HCT116 (cell line): ENCODE results near the gene EMP2. TPM values are rescaled to one million over a fixed set of nuclear protein-coding genes. Genes with fewer than 3 reads are reported as not detected.

Experiments
- ATAC-seq: fragments of 200-7000 bp; cut with Tn5 transposase; 2 replicates; pipeline ENCODE4 v1.9.1; 2020; ENCODE audit warnings: mild to moderate bottlenecking, moderate library complexity
- BruUV-seq: library from RNA; stranded (reverse); fragments of 400-500 nt; replicated peaks from 2 replicates; lab custom pipeline; 2021; lab: Mats Ljungman, UMichigan
- CTCF ChIA-PET: fragments of 300-600 bp; sonication (Branson Sonifier 250); formaldehyde crosslinking; loops from one replicate; lab custom pipeline; 2021; ENCODE audit warnings: antibody characterized with exemption; lab: Charles Lee
- POLR2A ChIA-PET: fragments of 300-600, 350-600 bp; sonication (Branson Sonifier 250); formaldehyde crosslinking; loops from one replicate; lab custom pipeline; 2021; ENCODE audit warnings: antibody characterized with exemption; lab: Charles Lee
- RAD21 ChIA-PET, 2 experiments: fragments of 300-600 bp; sonication (Branson Sonifier 250); formaldehyde crosslinking; loops; one replicate each; lab custom pipeline; 2023; ENCODE audit warnings: low total read pairs in 2 of 2; ENCODE audit not compliant: uncharacterized antibody in 2 of 2, unreplicated experiment in 2 of 2, low non-redundant PET in 1 of 2; lab: Charles Lee
- DNase-seq: peaks from one replicate; pipeline ENCODE4 v3.0.0-alpha.2; 2010; ENCODE audit warnings: low read depth, low spot score
- H2AFZ ChIP-seq: fragments of 200-600 bp; shearing (Covaris generic), sonication (generic); 2 replicates; pipeline ENCODE4 v1.6.1; 2017; ENCODE audit warnings: low read depth, mixed run types, mixed read lengths, antibody characterized with exemption, low read length; ENCODE audit not compliant: poor library complexity, severe bottlenecking
- H3K27ac ChIP-seq: 2 replicates; pipeline ENCODE4 v1.5.1; 2012; ENCODE audit warnings: low read depth, low read length
- H3K27me3 ChIP-seq: fragments of 200-600 bp; sonication (generic); 2 replicates; pipeline ENCODE4 v1.6.1; 2016; ENCODE audit warnings: mixed run types, low read length, mixed read lengths; ENCODE audit not compliant: insufficient read depth
- H3K36me3 ChIP-seq, 2 experiments: fragments of 200-500 bp in 1 of 2; fragments of 200-600 bp in 1 of 2; sonication (Bioruptor generic) in 1 of 2; sonication (generic) in 1 of 2; 2 replicates each; pipeline versions ENCODE4 v1.5.1 to v1.6.1; 2014 to 2016; ENCODE audit warnings: low read length in 2 of 2, inconsistent platforms in 1 of 2, mixed read lengths in 1 of 2, mixed run types in 1 of 2; ENCODE audit not compliant: insufficient read depth in 2 of 2, control insufficient read depth in 1 of 2
- H3K4me1 ChIP-seq, 2 experiments: fragments of 200-600 bp in 1 of 2; sonication (generic) in 1 of 2; 2 replicates each; pipeline versions ENCODE4 v1.5.1 to v1.6.1; 2012 to 2017; ENCODE audit warnings: low read length in 2 of 2, inconsistent platforms in 1 of 2, mild to moderate bottlenecking in 1 of 2, mixed read lengths in 1 of 2, mixed run types in 1 of 2, moderate library complexity in 1 of 2; ENCODE audit not compliant: insufficient read depth in 2 of 2, control insufficient read depth in 1 of 2
- H3K4me2 ChIP-seq: fragments of 200-600 bp; sonication (generic); 2 replicates; pipeline ENCODE4 v1.6.1; 2017; ENCODE audit warnings: mixed run types, low read length, mixed read lengths
- H3K4me3 ChIP-seq, 2 experiments: fragments of 200-600 bp in 1 of 2; sonication (generic) in 1 of 2; replicated peaks in 1 of 2; 2 replicates each; pipeline ENCODE4 v1.5.1; 2011 to 2016; ENCODE audit warnings: low read length in 2 of 2, control low read depth in 1 of 2, low read depth in 1 of 2, mild to moderate bottlenecking in 1 of 2, mixed read lengths in 1 of 2, mixed run types in 1 of 2
- H3K79me2 ChIP-seq: fragments of 200-600 bp; sonication (generic); 2 replicates; pipeline ENCODE4 v1.6.1; 2017; ENCODE audit warnings: mild to moderate bottlenecking, mixed run types, low read length, moderate library complexity, mixed read lengths; ENCODE audit not compliant: insufficient read depth
- H3K9ac ChIP-seq: fragments of 200-600 bp; sonication (generic); 2 replicates; pipeline ENCODE4 v1.6.1; 2016; ENCODE audit warnings: low read length, mixed read lengths
- H3K9me2 ChIP-seq: fragments of 200-600 bp; sonication (generic), shearing (Covaris generic); 2 replicates; pipeline ENCODE4 v1.6.1; 2017; ENCODE audit warnings: mixed run types, mild to moderate bottlenecking, moderate library complexity; ENCODE audit not compliant: insufficient read depth
- H3K9me3 ChIP-seq, 2 experiments: fragments of 200-500 bp in 1 of 2; fragments of 200-600 bp in 1 of 2; sonication (Bioruptor generic) in 1 of 2; sonication (generic) in 1 of 2; 2 replicates each; pipeline ENCODE4 v1.6.1; 2014 to 2017; ENCODE audit warnings: low read length in 2 of 2, mixed read lengths in 2 of 2, inconsistent platforms in 1 of 2, low read depth in 1 of 2, mild to moderate bottlenecking in 1 of 2, mixed run types in 1 of 2, moderate library complexity in 1 of 2; ENCODE audit not compliant: control insufficient read depth in 1 of 2, insufficient read depth in 1 of 2
- H4K20me1 ChIP-seq: fragments of 200-600 bp; sonication (generic), shearing (Covaris generic); 2 replicates; pipeline ENCODE4 v1.6.1; 2017; ENCODE audit warnings: mixed run types, mild to moderate bottlenecking, moderate library complexity; ENCODE audit not compliant: insufficient read depth
- ATF3 ChIP-seq: IDR thresholded peaks from 2 replicates; pipeline ENCODE4 v1.6.1; 2012
- CBX3 ChIP-seq: IDR thresholded peaks from 2 replicates; pipeline ENCODE4 v1.6.1; 2012; ENCODE audit warnings: low read depth
- CTCF ChIP-seq, 3 experiments: fragments of 200-600 bp in 1 of 3; sonication (generic) in 1 of 3; IDR thresholded peaks in 2 of 3; conservative IDR thresholded peaks in 1 of 3; 2 replicates each; pipeline ENCODE4 v1.5.1; 2012 to 2017; ENCODE audit warnings: low read depth in 2 of 3, low read length in 2 of 3, antibody characterized with exemption in 1 of 3, borderline replicate concordance in 1 of 3, control low read depth in 1 of 3, mild to moderate bottlenecking in 1 of 3, mixed read lengths in 1 of 3, mixed run types in 1 of 3, moderate library complexity in 1 of 3; ENCODE audit not compliant: insufficient read depth in 1 of 3
- ELF1 ChIP-seq: IDR thresholded peaks from 2 replicates; pipeline ENCODE4 v1.6.1; 2012; ENCODE audit warnings: low read depth, borderline replicate concordance
- EZH2 ChIP-seq: fragments of 200-600 bp; sonication (generic); IDR thresholded peaks from 2 replicates; pipeline ENCODE4 v1.6.1; 2017; ENCODE audit warnings: antibody characterized with exemption, mixed run types
- EZH2phosphoT487 ChIP-seq: fragments of 200-600 bp; IDR thresholded peaks from 2 replicates; pipeline ENCODE4 v1.6.1; 2018; ENCODE audit warnings: antibody characterized with exemption, borderline replicate concordance
- FOSL1 ChIP-seq: IDR thresholded peaks from 2 replicates; pipeline ENCODE4 v1.6.1; 2012; ENCODE audit warnings: low read depth
- JUND ChIP-seq: IDR thresholded peaks from 2 replicates; pipeline ENCODE4 v1.6.1; 2012
- MAX ChIP-seq: IDR thresholded peaks from 2 replicates; pipeline ENCODE4 v1.6.1; 2012
- POLR2A ChIP-seq: IDR thresholded peaks from 2 replicates; pipeline ENCODE4 v1.7.0; 2011; ENCODE audit warnings: borderline replicate concordance; ENCODE audit not compliant: insufficient read depth, insufficient read length; ENCODE audit errors: extremely low read depth
- POLR2AphosphoS5 ChIP-seq: IDR thresholded peaks from 2 replicates; pipeline ENCODE4 v1.6.1; 2011; ENCODE audit warnings: mild to moderate bottlenecking, low read depth, low read length, moderate library complexity
- SIN3A ChIP-seq: IDR thresholded peaks from 2 replicates; pipeline ENCODE4 v1.6.1; 2012; ENCODE audit warnings: low read depth
- SRF ChIP-seq: IDR thresholded peaks from 2 replicates; pipeline ENCODE4 v1.6.1; 2012; ENCODE audit warnings: low read depth
- TCF7L2 ChIP-seq: IDR thresholded peaks from 2 replicates; pipeline ENCODE4 v1.7.0; 2011; ENCODE audit warnings: borderline replicate concordance, inconsistent platforms; ENCODE audit not compliant: insufficient read depth, insufficient read length; ENCODE audit errors: extremely low read depth
- ZBTB33 ChIP-seq: IDR thresholded peaks from 2 replicates; pipeline ENCODE4 v1.6.1; 2011; ENCODE audit warnings: mild to moderate bottlenecking, low read length, moderate library complexity; ENCODE audit not compliant: insufficient replicate concordance; ENCODE audit errors: extremely low read depth
- ZFX ChIP-seq: fragments of 450-650 bp; IDR thresholded peaks from 2 replicates; pipeline ENCODE4 v1.6.1; 2017
- ZNF274 ChIP-seq: fragments of 200-500 bp; sonication (Bioruptor generic); IDR thresholded peaks from 2 replicates; pipeline ENCODE4 v1.6.1; 2014; ENCODE audit warnings: mild to moderate bottlenecking, low read depth, low read length, inconsistent platforms
- intact Hi-C: fragments of 100-400 bp; cut with micrococcal nuclease; formaldehyde crosslinking; loops from 2 replicates; pipeline ENCODE4 v1.10.0; 2022
- total RNA-seq: library from RNA; stranded (reverse); gene quantifications from one replicate; pipeline ENCODE4 v1.2.1, GENCODE V29; 2021; ENCODE audit not compliant: unreplicated experiment

EMP2 gene
- total RNA-seq, 1 experiment from 2014 or later = 32.6 TPM

GRCh38 chr16:10526962-10527361 lies 53.4 kb downstream of the EMP2 start:
- RAD21 ChIA-PET = no interaction called here
- no peak for TF ChIP-seq CTCF (IDR thresholded peaks at IDR 0.05 in 2 of 3, conservative IDR thresholded peaks at IDR 0.05 in 1 of 3; ENCODE audit: borderline replicate concordance in 1 of 3, insufficient read depth in 1 of 3, low read depth in 2 of 3, low read length in 2 of 3)
- no peak for TF ChIP-seq CBX3
- TF ChIP-seq EZH2phosphoT487 = no peak
- TF ChIP-seq ZBTB33 = no peak
- TF ChIP-seq POLR2A = no peak
- TF ChIP-seq SRF = no peak
- TF ChIP-seq MAX = no peak
- TF ChIP-seq ZNF274 = no peak
- TF ChIP-seq ZFX = no peak
- no peak for TF ChIP-seq SIN3A
- TF ChIP-seq POLR2AphosphoS5 = no peak
- no peak for TF ChIP-seq FOSL1
- TF ChIP-seq ATF3 = no peak
- no peak for TF ChIP-seq ELF1
- TF ChIP-seq TCF7L2 = no peak
- TF ChIP-seq EZH2 = no peak
- TF ChIP-seq JUND = no peak
- POLR2A ChIA-PET = no interaction called here
- H2AFZ ChIP-seq = no peak overlapping the region
- no peak overlapping the region for H3K4me3 ChIP-seq
- H3K36me3 ChIP-seq = 0 out of 4 replicates have a peak, but pooled peaks cover 0 to 3% of the 10 kb centered on the region in 2 experiments
- BruUV-seq = no TSS peak
- intact Hi-C loops = no loop called here
- H3K9me3 ChIP-seq = no peaks in the 10 kb centered on the region
- H3K27ac ChIP-seq = no peak overlapping the region
- no peak for ATAC-seq
- no peak overlapping the region for H3K4me2 ChIP-seq
- H3K27me3 ChIP-seq = no peaks in the 10 kb centered on the region
- no peaks in the 10 kb centered on the region for H4K20me1 ChIP-seq
- H3K9me2 ChIP-seq = no peaks in the 10 kb centered on the region
- no peak overlapping the region for H3K9ac ChIP-seq
- H3K4me1 ChIP-seq = no peaks in the 10 kb centered on the region
- no peaks in the 10 kb centered on the region for H3K79me2 ChIP-seq
- no peak for DNase-seq
- CTCF ChIA-PET = no interaction called here
